ENCODE results near the gene TRPM6.

TRPM6 gene

DNA sequence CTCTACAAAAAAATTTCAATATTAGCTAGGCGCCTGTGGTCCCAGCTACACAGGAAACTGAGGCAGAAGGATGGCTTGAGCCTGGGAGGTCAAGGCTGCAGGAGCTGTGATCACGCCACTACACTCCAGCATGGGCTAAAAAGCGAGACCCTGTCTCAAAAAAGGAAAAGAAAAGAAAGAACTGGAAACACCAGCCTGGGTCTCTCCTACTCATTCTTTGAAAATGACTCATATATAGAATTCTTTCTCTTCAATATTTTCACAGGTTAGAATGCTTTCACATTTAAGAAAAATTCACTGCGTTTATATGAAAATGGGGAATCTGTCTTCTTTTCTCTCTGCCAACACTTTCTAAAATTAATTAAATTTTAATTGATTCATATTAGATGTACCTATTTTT is 115.6 kb downstream of the TRPM6 start:
- no peak for DNase-seq

DNA sequence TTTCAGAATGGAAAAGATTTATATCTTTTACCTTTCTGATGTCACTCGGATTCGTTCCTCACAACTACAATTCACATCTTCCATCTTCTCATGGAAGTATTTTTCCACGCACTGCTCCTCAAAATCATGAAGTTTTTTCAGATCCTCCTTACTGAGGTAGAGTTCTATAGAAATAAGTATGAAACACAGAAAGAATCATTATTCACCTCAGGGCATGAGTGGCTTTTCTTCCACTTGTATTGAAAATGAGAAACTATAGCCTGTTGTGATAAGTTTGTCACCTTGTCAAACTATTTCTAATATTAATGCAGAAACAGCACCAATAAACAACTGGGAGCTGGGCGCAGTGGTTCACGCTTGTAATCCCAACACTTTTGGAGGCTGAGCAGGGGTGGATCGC is 116.0 kb downstream of the TRPM6 start:
- no peak for DNase-seq

DNA sequence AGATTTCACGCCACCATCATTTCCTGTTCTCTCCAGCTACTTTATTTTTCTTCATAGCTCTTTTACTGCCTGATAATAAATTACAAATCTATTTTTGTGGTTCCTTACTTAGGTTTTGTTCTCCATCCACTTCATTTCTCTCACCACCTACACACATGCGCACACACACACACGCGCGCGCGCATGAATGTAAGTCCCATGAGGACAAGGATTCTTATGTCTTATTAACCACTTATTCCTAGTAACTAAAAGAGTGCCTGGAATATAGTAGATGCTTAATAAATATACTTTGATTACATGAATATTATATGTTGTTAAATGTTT is 116.5 kb downstream of the TRPM6 start:
- DNase-seq, result no peak

DNA sequence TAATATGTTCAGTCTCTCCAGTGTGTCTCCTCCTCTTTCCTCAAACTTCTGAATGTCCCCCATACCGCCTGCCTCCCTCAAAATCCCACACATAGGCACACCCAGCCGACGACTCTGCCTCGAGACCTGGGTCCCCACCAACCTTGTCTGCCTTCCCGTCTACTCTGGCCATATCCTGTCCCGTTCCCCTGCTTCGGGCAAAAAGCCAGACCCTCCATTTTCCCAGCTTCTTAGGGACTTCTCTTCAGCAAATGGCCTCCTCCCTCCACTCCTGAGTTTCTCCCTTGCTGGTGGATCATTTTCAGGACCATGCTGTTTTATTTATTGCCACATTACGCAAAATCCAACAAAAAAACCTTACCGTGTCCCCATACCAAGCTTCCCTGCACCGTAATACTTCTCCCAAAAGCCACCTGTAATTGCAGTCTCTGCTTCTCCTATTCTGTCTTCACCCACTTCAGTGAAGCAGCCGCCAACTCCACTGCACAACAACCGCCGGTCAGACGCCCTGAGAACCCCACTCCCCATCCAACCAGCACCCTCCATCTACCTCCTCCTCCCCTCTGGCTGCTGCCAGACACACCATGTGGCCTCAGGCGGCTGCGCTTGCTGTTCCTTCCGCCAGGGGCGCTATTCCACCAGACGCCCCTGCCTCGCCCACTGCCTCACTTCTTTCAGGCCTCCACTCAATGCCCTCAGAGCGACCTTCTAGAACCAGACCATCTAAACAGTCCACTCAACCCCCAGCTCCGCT is 117.0 kb downstream of the TRPM6 start:
- DNase-seq, result peak; percentile 22

GRCh38 chr9:74765481-74765971 is 122.2 kb downstream of the TRPM6 start:
- no peak for DNase-seq

DNA sequence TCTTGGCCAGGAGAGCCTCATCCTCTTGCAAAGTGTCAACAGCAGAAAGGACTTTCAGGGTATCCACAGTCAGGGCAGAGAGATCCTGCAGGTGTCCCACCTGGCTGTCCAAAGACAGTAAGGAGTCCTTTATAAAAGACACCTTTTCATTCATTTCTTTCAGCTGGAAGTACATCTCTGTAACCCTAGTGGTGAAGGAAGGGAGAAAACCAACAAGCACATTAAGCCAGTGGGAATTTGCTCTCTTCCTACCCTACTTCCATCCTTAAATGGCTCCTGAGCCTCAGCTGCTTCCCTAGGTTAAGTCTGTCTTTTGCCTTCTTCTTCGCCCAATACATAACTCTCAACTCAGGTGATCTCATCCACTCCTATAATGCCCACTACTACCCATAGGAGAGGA is 124.8 kb downstream of the TRPM6 start:
- DNase-seq, result no peak

- no peak for DNase-seq
These were observed 127.6 kb downstream of the TRPM6 start for GRCh38 chr9:74760031-74760700.

DNA sequence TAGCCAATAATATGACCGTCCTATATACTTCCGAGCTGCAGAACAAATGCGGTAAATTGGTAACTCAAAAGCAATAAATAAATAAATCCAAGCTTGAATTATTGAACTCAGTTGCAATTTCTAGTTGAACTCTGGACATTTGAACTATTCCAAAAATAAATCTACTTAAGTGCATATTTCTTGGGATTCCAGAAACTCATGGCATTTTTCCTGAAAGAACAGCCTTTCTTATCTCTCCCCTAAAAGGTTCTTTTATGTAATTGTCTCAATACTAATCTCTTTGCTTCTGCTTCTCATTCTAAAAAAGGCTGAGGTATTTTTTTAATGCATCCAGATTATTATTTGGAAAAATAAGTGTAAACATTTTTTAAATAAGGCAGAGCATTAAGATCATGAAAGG is 131.7 kb downstream of the TRPM6 start:
- DNase-seq, result no peak

GRCh38 chr9:74755355-74755754 is 132.4 kb downstream of the TRPM6 start:
- no peak for DNase-seq

- no peak for DNase-seq
These were observed 134.1 kb downstream of the TRPM6 start for GRCh38 chr9:74753650-74754049.

GRCh38 chr9:74748966-74749365 is 138.8 kb downstream of the TRPM6 start:
- DNase-seq, result no peak

DNA sequence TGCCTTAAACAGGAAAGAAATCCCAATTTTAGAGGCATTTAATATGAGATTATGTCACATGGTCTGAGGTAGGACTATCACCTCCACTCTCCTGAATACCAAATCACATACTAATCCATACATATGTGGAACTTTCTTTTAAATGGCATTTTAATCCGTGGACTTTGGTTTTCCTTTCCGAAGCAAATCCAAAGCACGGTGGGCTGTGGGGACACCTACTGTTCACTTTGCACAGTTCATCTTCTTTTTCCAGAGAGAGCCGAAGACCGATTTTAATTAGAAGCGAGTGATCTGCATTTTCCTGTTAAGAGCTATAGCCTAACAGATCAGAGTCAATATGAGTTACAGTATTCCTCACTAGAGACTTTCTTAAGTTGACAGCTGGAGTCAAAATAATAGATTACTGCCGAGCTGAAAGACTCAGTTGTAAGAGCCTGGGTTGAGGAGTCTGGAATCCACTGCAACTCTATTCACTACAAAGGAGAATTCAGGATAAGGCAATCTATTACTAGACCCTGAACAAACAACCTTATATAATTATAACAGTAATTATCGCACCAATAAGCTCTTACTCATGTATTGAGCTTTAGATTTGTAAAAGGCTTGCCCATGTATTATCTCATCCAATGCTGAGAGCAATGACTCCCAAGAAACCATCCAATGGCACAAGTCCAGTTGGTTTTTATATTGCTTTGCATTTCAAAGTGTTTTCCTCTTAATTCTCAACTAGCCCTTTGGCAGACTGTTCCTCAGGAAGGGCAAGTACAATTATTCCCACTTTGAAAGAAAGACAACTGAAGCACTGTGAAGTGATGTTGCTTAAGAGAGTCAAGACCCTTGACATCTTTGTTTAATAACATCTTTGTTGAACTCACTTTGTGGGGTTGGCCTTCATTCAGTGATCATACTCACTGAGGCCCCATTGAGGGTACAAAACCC is 144.7 kb downstream of the TRPM6 start:
- DNase-seq, result no peak

GRCh38 chr9:74742191-74742790 is 145.4 kb downstream of the TRPM6 start:
- DNase-seq, result no peak

DNA sequence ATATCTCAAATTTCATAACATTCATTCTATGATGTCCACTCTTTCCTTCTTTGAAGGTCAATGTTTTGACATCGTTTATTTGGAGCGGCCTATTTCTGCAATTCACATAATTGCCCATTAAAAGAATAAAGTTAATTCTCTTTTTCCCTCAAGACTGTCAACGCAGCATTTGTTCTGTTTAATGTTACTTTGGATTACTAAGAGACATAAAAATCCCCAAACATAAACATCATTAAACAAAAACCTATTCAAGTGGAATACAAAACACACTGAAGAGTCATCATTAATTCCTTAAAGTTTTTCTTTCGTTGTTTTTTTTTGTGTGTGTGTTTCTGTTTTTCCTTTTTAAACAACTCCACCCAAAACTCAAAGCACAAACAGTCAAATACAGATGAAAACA is 151.1 kb downstream of the TRPM6 start:
- DNase-seq, result no peak

DNA sequence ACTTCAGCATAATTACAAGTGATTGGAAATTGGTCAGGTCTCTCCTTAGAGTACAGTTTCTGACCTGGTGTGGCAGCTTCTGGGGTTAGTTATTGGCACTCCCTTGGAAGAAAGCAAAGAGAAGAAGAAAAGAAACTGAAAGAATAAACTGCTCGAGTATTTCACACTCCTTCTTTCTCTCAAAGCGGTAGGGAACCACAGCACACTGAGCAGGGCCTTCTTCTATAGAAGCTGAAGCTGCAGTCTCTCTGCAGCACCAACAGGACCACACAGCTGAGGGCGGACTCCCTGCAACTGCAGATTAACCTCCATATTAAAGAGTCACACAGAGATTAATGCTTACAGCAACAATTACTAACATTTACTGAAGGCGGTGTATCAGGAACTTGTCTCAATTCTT is 152.0 kb downstream of the TRPM6 start:
- DNase-seq, result no peak

DNA sequence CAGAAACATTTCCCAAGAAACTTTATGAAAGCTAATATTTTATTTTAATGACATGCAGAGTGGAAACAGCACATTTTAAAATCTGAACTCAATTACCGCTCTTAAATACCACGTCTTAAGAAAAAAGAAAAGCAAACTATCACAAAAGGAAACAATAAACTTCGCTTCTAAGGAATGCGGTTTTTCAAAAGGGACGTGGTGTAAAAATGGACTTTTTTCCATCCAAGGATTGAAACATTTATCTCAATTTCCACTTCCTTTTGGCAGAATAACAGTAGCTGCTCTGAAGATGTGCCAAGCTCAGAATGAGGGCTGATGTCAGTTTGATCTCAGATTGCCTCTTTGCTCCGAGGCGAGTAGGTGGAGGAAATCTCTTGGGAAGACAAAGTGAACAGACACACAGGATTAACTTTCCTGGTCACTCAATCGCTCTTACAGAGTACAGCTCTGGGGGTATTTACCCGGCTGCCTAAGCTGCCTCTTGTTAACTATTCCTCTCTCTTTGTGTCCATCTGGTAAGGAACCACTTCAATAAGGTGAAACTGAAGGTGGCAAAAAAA is 158.5 kb downstream of the TRPM6 start:
- DNase-seq, result no peak

DNA sequence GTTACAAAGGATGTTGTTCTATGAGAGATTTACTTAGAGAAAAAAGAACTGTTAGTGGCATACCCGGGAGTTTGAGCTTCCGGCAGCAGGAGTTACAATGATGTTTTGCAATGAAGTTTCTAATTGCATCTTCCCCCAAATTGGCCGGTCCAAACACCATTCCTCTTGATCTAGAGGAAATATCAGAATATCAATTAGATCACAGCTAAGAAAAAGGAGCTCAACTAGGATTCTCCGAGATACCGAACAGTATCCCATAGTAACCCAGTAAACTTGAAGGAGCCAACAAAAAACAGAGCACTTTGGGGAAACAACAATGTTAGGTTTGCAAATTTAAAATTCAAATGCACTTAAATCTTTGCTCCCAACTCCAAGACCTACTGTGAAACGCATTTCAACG is 159.5 kb downstream of the TRPM6 start:
- DNase-seq, result no peak

DNA sequence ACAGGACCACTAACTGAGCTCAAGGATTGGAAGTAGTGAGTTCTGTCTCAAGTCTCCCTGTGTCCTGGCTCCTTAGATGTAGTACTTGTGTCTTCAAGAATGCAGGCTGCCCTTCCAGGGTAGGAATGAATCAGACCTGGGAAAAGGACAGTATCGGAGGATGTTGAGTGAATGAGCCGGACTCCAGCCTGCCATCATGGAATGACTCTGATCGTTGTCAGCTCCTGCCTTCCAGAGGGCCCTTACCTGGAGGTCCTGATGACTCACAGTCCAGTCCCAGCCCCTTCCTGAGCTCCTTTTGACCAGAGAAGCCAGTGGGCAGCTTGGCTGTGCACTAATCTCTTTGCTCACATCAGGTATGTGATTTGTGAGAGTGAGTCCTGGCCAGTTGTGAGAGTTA is 161.1 kb downstream of the TRPM6 start:
- DNase-seq, result no peak

- DNase-seq, result no peak
These were observed 163.4 kb downstream of the TRPM6 start for GRCh38 chr9:74724317-74724716.

GRCh38 chr9:74721696-74722660 is 165.7 kb downstream of the TRPM6 start:
- DNase-seq, result no peak

- no peak for DNase-seq
These were observed 168.4 kb downstream of the TRPM6 start for GRCh38 chr9:74719306-74719705.

DNA sequence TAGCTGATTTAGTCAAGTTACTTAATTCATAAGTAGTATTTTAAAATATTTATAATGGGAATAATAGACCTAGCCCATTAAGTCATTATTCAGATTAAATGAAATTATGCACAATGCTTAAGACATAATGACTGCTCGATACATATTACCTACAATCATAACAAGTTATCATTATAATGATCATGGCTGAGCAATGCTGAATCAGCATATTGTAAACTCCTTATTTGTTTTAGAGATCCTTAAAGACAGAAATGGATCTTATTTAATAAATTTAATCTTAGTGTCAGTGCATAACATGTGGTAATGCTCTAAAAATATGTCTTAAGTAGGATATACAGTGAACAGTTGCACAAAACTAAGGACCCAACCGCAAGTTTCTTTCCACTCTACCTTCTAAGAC is 169.0 kb downstream of the TRPM6 start:
- DNase-seq, result no peak
